D341Med (cell line): ENCODE measurements around the gene NUP42.
"Not testable (repeated sequence)": the region's sequence is repeated elsewhere in the genome, so short reads cannot be mapped to it uniquely, and the experiment has no call there.

Source experiments
- DNase-seq: peaks from one replicate; pipeline ENCODE4 v3.0.0; 2012; ENCODE audit warnings: low spot score

NUP42 gene

DNA sequence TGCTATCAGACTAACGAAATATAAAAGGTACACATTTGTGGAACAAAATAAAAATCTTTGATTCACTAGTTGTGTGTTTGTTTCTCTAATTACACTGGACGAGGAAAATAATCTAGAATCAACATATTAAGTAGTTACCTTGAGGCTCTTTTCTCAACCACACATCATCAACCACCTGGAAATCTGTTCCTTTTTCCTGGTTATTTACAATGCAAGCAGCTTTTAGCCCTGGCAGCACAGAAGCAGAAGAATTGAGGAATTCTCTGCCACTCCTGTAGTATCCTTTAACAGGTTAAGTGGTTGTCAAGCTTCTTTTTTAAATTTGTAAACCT, 23.7 kb downstream of the NUP42 start:
- DNase-seq: no peak

DNA sequence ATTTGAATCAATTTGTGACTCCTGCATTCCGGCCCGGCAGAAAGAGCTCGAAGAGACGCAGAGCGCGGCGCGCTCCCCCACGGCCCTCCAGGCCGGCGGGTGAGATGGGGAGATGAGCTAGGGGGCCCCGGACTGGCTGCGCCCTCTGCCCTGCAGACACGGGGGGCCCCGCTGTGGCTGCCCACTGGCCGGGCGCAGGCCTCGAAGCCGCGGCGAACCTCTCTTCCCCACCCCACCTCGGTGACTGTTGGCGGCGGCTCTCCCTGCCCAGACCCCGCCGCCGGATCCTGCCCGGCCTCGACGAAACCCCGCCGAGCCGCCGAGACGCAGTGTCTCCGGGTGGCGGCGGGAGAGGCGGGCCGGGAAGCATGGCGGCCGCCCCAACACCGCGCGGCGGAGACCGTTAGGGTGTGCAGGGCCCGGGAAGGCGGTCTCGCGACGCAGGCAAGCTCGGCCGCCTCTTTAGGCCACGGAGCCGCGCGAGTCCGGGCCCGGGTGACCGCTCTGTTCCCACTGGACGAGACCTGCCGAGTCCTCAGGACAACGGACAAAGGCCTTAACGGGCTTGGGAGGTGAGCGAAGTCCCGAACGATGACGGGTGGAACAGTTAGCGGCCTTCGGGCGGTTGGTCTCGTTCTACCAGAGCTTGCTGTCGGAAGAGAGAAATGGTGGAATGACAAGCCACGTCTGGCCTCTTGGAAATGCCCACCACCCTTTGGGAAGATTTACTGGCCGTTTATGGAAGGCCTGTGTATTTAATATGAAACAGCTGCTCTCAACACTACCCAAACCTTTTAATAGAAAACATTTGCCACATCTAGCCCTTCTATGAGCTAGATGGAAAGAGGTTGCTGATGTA, 24.3 kb downstream of the NUP42 start:
- DNase-seq: no peak

DNA sequence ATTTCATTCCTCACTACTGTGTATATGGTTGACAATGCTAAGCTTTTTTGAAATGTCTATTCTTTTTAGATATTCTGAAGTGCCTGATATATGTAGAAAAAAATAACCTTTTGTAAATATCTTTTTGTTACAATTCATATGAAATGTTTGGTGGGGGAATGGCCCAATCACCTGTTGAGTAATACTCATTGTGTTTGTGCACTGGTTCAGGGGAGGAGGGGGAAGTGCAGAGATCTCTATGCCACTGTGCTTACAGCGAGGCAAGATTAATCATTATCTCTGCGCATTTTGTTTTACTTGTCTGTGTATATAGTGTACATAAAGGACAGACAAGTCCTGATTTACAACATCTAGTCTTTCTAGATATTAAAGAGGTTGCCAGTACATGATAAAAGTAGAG, 25.2 kb downstream of the NUP42 start:
- no peak for DNase-seq

DNA sequence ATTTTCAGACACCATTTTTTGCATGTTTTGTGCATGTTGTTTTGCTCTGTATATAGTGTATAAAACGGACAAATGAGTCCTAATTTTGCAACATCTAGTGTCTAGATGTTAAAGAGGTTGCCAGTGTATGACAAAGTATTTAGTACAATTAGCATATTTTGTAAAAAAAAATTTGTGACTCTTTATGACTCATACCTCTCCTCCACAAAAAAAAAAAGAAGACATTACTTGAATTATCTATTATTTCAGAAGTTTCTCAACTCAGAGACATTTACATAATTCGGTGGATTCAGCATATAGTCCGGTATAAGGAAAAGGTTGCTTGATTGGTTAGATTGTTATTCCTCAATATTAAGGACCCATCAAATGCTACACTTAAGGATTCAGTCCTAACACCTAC, 26.0 kb downstream of the NUP42 start:
- no peak for DNase-seq

DNA sequence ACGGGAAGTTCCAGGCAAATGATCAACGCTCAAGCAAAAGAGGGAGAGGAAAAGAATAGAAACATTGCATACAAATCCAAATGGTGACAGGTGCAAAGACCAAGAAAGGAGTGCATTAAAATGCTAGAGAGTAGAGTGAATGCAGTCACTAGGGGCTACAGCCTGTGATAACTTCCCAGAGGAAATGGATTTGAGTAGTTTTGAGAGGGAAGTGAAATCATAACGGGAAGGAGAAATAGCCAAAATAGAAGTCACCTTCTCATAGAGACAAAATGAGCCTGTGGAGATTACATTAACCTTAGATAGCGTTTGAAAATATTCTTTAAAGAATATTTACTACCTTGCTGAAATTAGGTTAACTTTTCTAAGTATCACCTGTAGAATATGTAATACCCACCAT, 26.5 kb downstream of the NUP42 start:
- no peak for DNase-seq

DNA sequence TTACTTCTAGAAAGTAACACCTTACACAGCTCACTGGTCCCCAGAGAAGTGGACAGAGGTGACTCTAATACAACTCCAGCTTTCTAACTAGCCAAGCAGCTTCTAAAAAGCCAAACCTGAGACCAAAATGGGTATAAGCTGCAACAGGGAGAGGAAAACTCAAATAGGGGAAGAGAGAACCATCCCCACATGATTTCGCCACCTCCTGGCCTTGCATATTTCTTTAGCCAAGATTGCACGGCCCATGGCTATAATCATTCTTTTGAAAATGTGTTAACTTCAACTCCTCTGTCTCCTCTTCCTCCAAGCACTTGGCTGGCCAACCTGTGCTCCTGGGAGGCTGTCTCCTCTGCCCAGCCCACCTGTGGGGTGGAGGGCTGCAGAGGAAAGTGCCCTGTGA, 28.7 kb downstream of the NUP42 start:
- DNase-seq: no peak

DNA sequence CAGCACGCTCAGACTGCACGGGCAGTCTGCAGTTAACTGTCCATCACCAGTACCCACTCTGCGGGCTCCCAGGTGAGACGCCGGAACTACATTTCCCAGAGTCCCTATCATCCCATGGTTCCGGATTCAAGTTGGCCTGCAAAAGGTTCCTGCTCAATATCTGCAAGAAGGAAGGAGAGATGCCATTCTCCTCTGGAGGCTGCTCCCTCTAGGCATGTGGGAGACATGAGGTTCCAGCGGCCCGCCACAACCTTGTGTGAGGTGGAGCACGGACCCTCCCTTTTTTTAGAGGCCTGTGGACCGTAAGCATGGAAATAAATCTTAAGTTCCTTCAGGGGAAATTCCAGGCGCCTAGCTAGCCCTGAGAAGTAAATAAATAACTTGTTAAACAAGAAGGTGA, 29.7 kb downstream of the NUP42 start:
- no peak for DNase-seq

DNA sequence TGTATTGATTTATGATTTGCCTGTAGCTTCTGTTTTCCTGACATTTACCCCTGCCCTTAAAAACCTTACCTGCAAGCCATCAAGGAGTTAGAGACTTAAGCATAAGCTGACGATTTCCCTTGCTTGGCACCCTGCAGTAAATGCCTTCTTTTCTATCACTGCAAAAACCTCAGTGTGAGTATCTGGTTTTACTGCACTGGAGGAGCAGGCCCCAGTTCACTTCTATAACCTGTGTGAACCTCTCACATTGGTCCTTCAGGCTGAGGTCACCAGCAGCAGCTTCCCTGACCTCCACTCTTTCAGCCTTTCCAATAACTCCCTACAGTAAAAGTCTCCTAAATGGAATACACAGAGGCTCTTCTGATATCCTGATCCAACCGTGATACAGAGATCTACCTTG, 30.5 kb downstream of the NUP42 start:
- no peak for DNase-seq

DNA sequence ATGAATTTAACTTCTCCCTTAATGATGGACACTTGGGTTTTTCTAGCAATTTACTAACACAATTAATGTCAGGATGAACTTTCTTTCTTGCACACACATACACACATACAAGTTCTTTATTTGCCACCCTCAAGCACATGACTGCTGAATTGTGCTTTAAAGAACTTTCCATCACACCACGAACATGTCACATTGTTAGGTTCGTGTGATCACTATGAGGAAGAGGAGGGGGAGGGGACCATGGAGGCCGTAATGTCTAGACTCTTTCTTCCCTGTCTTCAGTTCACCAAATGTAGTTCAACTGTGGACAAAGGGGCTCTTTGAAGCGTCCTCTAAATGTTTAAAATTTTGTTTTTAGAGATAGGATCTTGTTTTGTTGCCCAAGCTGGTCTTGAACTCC, 31.0 kb downstream of the NUP42 start:
- no peak for DNase-seq

DNA sequence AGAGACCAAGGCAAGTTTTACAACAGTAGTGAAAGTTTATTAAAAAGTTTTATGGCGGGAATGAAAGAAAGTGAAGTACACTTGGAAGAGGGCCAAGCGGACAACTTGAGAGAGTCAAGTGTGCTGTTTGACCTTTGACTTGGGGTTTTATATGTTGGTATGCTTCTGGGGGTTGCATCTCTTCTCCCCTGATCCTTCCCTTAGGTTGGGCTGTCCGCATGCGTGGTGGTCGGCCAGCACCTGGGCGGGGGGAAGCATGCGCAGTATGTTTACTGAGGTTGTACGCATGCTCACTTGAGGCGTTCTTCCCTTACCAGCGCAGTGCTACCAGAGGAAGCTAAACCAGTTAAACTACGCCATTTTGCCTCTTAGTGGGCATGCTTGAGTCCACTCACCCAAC, 31.9 kb downstream of the NUP42 start:
- DNase-seq: no peak

DNA sequence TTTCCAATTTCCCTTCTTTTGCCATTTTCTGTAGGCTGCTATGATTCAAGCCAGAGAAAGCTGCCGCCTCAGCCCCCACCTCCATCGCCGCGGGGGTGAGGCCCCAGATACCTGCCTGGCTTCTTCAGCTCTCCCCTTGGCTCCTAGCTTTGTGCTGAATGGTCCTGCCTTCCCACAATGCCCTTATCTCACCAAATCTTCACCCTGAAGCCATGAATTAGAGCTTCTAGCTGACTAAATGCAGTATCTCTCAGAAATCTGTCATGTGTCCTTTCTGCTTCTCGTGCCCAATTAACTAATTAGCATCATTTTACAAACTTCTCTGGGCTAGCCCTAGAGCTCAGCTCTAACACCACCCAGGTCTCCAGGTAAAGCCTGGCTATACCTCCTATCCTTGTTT, 32.6 kb downstream of the NUP42 start:
- no peak for DNase-seq

DNA sequence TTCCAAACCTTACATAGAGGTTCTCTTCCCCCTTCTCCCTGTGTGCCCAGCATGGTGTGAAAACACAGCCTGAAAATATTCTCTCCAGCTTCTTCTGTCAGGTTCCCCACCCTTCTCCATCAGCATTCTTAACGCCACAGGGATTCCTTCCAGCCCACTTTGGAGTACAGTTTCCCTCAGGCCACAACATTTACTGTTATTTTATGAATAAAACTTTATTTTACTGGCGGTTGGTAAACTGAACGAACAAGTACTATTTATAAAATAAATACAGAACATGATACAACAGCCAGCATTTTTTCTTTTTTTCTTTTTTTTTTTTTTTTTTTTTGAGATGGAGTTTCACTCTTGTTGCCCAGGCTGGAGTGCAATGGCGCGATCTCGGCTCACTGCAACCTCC, 33.1 kb downstream of the NUP42 start:
- no peak for DNase-seq

DNA sequence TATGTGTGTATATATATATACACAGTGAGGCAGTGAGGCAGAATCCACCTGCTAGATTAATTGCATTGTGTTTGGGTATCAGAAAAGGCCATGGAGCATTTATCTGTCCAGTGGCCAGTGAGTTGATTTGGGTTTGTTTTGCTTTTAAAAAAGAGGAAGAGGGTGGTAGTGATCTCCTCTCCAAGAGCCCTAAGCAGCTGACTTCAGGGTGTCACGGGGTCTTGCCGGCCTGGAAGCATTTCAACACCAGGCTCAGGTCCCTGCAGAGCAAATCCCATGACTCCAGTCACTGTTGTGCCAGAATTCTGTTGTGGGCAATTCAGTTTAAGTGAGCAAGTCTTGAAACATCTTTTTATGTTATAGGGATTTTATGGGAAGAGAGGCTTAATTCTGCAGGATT, 34.2 kb downstream of the NUP42 start:
- DNase-seq: no peak

DNA sequence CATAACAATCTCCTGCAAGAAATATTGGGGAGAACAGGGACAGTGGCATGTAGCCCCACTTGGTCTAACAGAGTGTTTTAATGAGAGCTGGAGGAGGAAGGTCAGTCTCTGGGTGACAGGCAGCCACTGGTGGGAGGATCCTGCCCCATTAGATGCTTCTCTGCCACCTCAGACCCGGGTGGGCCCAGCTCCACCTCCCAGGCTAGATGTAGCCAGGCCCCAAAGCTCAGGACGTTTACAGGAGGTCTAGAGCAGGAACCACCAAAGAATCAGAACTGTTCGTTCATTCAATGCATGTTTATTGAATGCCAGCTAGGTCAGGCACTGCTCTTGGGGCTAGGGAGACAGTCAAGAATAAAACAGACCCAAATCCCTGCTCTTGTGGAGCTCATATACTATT, 36.3 kb downstream of the NUP42 start:
- DNase-seq: no peak

DNA sequence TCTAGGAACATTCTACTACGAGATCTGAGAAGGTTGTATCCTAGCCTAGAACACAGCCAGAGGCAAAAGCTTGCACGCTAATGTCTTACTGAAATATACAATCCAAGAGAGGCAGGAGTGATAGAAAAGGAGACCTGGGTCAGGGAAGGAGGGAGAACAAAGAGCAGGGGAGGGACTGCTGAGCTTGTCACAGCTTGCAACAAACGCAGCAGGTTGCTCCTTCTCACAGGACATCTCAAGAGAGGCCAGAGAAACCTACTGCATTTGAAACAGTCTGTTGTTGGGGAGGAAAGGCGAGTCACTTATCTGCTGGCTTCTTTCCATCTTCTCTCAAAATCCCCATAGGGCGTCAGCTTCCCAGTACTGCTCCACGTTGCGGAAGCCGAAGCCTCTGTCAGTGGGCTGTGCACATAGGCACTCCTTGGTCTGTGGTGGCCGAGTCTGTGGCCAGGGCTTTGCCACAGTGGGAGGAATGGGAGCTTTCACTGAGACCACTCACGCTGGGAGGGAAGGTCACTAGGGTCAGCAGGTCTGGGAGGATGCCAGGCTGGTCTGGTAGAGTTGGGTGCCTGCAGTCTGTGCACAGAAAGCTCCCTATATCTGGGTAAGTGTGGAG, 39.0 kb downstream of the NUP42 start:
- no peak for DNase-seq

DNA sequence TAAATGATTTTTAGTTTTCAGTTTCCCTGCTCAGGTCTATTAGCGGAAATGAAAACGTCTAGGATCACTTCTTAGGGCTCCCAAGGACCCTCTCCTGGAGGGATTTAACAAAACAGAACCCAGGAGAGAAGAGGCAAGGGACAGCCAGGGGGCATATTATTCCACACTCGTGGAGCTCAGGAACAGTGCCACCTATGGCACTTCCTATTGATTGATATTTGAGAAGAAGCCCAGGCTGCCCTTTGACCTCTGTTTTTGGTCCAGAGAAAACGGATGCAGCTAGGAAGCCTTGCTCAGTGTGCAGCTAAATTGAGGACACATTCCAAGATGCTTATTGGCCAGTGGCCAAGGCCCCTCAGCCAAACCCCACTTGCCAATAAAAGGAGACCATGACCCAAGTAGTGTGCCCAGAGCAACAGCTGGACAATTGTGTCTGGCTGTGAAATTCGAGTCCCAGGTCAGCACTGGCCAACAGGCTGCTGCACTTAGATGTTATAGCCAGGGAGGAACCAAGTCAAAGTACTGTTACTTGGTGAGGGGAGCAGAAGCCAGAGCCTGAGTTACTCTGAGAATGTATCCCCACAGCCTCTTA, 40.7 kb downstream of the NUP42 start:
- no peak for DNase-seq

DNA sequence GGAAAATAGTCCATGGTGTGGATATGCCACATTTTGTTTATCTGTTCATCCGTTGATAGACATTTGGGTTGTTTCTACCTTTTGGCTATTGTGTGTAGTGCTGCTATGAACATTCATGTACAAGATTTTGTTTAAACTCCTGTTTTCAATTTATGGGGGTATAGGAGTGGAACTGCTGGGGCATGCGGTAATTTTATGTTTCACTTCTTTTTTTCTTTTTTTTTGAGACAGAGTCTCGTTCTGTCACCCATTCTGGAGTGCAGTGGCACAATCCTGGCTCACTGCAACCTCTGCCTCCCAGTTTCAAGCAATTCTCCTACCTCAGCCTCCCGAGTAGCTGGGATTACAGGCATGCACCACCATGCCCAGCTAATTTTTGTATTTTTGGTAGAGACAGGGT, 42.5 kb downstream of the NUP42 start:
- DNase-seq: not testable (repeated sequence)

DNA sequence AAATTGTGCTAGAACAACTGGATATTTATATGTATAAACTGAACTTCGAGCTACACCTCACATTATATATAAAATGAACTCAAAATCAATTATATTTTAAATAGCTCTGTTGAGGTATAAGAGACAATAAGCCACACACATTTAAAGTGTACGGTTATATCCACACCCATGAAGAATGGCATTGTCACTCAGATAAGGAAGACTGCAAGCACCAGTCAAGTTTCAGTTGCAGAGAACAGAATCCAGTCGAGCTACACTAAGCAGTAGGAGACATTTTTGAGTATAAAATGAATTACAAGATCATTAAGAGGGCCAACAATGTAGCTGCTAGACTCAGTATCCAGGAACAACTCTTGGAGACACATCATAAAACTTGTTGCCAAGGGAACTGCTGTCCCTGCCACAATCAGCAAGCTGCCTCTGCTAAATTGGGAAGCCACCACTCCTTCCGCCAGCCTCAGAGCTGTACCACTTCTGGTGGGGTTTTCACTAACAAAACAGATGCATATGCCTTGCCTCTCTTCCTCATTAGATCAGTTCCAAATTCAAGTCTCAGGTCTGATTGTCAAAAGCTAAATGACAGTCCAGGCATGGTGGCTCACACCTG, 45.1 kb downstream of the NUP42 start:
- no peak for DNase-seq

DNA sequence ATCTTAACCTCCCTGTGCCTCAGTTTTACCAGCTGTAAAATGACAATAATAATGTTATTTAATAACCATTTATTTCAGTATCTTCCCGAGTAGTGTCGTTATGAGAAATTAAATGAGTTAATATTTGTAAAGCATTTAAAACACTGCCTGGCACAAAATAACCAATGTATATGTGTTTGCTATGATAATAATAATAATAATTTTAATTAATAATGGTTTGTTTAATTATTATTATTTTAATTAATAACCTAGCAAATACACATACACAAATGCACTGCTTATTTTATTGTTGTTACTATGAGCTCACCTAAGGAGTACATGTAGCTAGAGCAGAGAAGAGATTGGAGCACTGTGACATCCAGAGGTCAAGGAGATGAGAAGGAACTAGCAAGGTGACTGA, 46.6 kb downstream of the NUP42 start:
- no peak for DNase-seq

DNA sequence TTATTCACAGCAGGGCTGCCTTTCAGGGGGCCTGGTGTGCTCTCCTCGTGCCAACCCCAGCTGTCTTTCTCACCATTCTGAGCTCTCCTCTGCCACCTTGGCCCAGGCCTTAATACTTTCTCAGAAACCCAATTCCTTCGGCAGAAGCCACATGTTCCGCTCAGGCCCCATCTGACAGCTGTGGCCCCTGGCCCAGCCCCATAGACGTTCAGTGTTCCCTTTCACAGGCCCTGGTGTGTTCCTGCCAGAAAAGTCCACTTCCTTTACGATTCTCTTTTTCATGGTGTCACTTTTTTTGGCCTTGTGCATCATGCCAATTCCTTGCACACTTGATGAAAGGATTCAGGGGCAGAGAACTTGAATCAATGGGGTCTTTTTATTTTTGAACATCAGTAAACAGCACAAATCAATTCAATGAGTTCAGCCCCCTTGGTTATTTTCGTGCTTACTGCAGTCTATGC, 48.8 kb downstream of the NUP42 start:
- DNase-seq: no peak

DNA sequence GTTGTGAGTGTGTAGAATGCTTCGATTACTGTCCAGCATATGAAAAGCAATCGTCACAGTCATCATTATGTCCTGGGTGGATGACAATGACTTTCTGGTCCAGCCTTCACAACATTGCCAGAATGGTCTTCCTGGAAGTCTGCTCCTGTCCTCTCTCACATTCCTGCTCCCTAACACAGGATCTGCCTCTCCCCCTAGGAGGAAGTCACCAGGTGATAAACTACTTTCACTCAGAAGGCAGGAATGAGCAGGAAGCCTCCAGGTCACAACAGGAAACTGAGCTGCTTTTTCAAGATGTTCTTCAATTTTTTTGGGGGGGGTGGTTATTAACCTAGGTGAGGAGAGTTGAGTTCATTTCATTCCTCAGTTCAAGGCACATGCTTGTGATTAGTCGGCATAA, 51.1 kb downstream of the NUP42 start:
- DNase-seq: no peak

DNA sequence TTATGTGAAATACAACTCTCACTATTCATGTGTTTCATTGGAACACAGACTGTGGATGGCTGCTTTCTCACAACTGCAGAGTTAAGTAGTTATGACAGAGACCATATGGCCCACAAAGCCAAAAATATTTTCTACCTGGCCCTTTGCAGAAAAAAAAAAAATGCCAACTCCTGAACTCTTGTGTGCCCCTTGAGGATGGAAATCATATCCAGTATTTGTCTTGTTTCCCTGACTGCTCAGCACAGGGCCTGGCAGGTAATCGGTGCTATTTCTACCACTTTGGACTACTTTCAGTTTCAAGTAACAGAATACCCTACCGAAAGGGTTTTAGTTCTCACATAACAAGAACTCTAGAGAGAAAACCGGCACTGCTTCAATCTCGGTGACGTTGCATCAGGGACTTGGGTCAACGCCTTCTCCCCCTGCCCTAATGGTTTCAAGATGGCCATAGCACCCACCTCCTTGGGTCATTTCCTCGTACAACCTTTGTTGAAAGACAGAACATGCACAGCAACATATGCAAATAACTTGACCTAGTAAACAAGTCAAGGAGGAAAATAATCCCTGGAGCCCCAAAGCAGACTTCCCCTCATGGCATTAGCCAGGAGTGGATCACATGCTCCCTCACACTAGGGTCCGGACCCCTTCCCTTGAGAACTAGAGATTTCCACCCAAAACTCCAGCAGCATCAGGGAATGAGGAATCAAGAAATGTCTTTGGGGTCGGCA, 52.9 kb downstream of the NUP42 start:
- DNase-seq: no peak

DNA sequence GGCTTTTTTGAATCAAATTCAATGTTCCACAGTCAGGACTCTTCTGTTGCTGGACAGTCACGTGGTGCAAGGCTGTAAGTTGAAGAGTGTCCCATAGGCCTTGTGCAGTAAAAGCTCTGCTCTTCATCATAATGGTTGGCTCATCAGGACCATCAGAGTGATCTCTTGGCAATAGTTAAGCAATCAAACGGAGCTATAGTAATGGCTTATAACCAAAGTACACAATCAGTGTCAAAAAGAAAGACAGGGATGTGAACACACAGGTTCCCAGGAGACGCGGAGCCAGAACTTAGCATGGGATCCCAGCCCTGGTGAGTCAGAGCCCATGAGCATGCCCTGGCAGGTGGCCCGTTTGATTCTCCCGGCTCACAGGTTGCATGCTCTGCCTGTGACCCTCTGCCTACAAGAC, 54.0 kb downstream of the NUP42 start:
- no peak for DNase-seq
